GM19193 (cell line): ENCODE results near the gene STXBP4.

Source experiments
- POLR2A ChIP-seq: IDR thresholded peaks from 4 replicates; pipeline ENCODE4 v1.6.1; 2011; ENCODE audit not compliant: insufficient read depth, insufficient read length; ENCODE audit errors: extremely low read depth

STXBP4 gene, protein sequence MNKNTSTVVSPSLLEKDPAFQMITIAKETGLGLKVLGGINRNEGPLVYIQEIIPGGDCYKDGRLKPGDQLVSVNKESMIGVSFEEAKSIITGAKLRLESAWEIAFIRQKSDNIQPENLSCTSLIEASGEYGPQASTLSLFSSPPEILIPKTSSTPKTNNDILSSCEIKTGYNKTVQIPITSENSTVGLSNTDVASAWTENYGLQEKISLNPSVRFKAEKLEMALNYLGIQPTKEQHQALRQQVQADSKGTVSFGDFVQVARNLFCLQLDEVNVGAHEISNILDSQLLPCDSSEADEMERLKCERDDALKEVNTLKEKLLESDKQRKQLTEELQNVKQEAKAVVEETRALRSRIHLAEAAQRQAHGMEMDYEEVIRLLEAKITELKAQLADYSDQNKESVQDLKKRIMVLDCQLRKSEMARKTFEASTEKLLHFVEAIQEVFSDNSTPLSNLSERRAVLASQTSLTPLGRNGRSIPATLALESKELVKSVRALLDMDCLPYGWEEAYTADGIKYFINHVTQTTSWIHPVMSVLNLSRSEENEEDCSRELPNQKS

GRCh38 chr17:54968262-54968987 is at the start of gene STXBP4, which contains the start of gene COX11:
Gene STXBP4, plus strand, starts transcription at chr17:54968765. Its CDS starts 17,455 bp downstream, at chr17:54986220.
Gene COX11, minus strand, starts transcription at chr17:54968654. Its CDS starts 8 bp downstream, at chr17:54968646.
- TF ChIP-seq POLR2A = peak; percentile 94

- TF ChIP-seq POLR2A = no peak
Measured at GRCh38 chr17:54919425-54919824, 49.1 kb upstream of the STXBP4 start.

GRCh38 chr17:54920819-54921218 is 47.7 kb upstream of the STXBP4 start:
- no peak for TF ChIP-seq POLR2A

DNA sequence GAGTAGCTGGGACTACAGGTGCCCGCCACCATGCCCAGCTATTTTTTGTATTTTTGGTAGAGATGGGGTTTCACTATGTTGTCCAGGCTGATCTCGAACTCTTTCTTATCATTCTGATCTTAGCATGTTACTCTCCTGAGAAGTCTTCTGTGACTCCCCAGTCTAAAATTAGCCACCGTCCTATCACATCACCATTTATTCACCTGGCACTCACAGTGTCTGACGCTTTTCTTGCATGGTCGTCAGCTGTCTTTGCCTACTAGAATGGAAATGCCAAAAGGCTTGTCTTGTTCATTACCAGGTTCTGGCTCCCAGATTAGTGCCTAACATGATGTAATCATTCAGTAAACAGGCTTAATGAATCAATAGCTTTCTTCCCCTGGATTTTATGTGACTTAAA is 44.2 kb upstream of the STXBP4 start:
- no peak for TF ChIP-seq POLR2A

DNA sequence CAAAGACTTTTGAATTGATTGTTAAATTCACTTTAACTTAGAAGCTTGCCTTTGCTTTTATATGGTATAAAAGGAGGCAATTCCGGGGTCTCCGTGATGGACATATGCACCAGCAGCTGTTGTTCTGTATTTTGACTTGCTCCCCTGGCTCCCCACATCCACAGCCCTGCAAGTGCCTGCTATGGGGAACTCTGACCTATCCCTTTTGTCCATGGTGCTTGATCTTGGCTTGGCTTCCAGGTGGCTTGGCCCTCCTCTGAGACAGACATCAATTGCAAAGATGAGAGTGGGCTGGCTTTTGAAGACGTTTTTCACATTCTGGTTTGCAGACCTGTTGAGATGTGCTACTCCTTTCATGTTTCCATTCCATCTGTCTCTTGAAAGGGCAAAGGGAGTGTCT is 41.0 kb upstream of the STXBP4 start:
- TF ChIP-seq POLR2A = no peak

DNA sequence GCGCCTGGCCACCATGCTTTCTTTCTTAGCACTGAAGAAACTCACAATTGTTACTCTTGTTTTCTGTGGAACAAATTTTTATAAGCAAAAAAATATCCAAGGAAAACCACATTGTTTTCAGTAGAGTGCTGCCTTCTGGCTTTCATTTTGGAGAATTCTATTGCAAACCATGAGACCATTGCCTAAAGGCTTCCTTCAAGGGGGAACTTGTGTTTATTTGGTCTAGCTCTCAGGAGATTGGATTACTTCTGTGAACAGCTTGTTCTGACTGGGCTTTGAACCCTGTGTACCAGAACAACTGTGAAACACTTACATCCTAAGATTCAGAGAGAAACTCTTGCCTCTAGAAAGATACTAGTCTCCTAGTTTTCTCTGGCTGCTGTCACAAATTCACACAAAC is 35.9 kb upstream of the STXBP4 start:
- TF ChIP-seq POLR2A = no peak

GRCh38 chr17:54933921-54934320 is 34.6 kb upstream of the STXBP4 start:
- no peak for TF ChIP-seq POLR2A

DNA sequence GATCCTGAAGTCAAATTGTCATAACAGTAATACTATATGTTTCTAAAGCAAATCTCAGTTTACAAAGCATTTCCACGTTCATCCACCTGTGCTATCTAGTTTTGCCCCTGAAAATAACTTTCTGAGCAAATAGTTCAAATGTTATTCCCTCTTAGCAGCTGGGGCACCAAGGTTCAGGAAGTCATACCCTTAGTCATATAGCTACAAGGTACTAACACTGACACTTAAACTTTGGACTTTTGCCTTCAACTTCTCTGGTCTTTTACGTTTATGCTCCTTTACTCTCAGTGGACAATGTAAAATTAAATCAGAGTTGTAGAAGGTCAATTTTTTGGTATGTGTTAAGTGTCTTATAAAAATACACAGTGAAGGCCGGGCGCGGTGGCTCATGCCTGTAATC is 33.1 kb upstream of the STXBP4 start:
- no peak for TF ChIP-seq POLR2A

DNA sequence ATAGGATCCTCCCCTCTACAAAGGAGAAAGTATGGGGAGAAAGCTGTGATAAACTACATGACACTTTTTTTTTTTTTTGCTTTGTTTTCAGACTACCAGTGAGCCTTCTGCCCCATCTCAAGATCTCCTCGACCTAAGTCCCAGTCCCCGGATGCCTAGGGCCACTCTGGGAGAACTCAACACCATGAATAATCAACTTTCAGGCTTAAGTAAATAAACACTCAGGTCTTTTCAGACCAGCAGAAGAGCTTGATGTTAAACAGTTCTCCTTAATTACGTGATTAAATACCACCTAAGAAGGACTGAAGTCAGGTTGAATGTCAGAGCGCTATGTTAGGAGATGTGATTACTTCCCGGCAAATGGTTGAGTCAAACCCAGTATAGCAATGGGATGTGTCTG is 31.5 kb upstream of the STXBP4 start:
- no peak for TF ChIP-seq POLR2A

DNA sequence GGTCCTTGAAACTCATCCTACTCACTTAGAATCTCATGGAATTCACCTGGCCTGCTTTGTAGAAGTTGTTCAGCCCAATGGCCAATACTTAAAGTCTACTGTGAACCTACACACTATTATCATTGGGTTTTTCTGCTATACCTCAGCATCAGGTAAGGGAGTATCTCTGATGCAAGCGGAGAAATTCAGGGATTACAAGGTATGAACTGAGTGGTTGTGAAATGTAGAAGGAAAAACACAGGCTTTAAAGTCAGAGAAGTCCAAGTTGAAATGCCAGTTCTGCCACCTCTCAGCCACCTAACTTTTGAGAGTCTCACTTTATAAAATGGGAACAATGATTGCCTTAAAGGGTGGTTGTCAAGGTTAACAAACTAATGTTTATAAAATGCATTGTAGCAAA is 31.1 kb upstream of the STXBP4 start:
- no peak for TF ChIP-seq POLR2A

GRCh38 chr17:54941285-54941684 is 27.3 kb upstream of the STXBP4 start:
- no peak for TF ChIP-seq POLR2A

GRCh38 chr17:54944796-54945195 is 23.8 kb upstream of the STXBP4 start:
- no peak for TF ChIP-seq POLR2A

DNA sequence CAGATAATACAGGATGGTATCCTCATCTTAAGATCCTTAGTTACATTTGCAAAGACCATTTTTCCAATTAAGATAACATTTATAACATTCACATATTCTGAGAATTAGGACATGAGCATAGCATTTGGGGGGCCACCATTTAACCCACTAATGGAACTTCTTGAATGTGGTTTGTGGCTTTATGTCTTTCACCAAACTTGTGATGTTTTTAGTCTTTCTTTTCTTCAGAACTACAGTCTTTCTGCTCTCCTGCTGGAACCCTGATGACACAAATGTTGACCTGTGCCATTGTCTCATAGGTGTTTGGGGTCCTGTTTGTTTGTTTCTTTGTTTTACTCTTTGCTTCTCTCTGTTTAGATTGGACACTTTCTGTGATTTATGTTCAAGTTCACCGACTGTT is 23.3 kb upstream of the STXBP4 start:
- no peak for TF ChIP-seq POLR2A

- no peak for TF ChIP-seq POLR2A
Measured at GRCh38 chr17:54945671-54946070, 22.9 kb upstream of the STXBP4 start.

GRCh38 chr17:54947396-54947795 is 21.2 kb upstream of the STXBP4 start:
- no peak for TF ChIP-seq POLR2A

DNA sequence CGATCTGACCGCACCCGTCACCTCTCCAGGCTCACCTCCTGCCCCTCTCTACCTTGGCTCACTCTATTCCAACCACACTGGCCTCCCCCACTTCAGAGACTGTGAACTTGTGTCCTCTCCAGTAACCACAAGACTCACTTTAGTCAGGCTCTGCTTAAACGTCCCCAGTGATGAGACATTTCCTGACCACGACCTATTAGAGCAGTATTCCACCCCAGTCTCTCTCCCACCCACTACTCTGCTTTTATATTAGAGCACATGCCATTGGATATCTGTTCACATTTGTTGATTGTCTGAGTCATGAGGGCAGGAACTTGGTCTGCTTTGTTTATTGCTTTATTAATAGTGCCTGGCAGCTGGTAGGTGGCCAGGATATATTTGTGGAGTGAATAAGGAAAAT is 20.2 kb upstream of the STXBP4 start:
- TF ChIP-seq POLR2A = no peak

DNA sequence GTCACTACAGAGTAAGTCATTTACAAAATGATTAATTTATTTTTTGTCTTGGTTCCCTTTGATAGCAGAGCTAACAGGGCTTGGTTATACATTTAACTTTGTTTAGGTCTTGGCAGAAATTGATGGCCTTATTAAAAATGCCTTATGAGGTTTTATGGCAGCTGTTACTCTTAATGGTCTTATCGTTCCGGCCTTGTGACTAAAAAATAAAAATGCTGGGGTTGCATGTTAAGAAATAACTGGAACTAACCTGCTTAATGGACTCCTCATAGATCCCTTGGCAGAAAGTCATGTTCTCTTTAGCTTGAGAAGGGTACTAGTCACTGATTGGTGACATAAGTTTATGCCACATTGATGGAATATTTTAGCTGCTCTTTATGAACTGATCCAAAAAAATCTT is 18.4 kb upstream of the STXBP4 start:
- no peak for TF ChIP-seq POLR2A

DNA sequence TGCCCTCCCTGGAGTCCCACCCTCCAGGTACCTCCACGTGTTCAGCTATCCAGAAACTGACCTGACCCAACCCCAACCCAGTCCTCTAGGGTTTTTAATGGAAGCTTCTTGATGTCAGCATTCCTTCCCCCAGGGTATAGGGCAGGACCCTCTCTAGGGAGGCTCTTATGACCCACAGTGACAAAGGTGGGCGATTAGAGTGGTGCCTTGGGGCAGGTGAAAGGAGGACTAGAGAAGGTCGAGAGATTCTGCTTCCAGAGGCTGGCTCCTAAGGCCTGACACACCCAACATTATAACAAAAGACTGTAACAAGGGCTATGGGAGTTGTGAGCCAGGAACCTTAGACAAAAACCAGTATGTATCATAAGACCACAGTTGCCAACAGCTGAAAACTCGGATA is 17.3 kb upstream of the STXBP4 start:
- TF ChIP-seq POLR2A = no peak
